WTC11 (cell line): Measurements from ENCODE around the gene KMT2D.

ENCODE experiments used
- AFF4 ChIP-seq: sonication (generic); formaldehyde crosslinking; IDR thresholded peaks from 2 replicates; pipeline ENCODE4 v1.8.1; 2023; ENCODE audit warnings: mild to moderate bottlenecking, missing genetic modification reagents, borderline replicate concordance
- CTCF ChIP-seq: fragments of 200-600 bp; IDR thresholded peaks from 2 replicates; pipeline ENCODE4 v1.8.0; 2022; ENCODE audit warnings: antibody characterized with exemption
- NFE2L1 ChIP-seq: sonication (generic); formaldehyde crosslinking; IDR thresholded peaks from 2 replicates; pipeline ENCODE4 v1.8.1; 2023; ENCODE audit warnings: missing genetic modification reagents

GRCh38 chr12:49038291-49038955, 22.2 kb downstream of the KMT2D start:
- TF ChIP-seq AFF4 (no peak), NFE2L1 (CRISPR knock-in tag) (no peak), CTCF (no peak)
